Chondrocyte (in vitro differentiated cells): ENCODE results near the gene PARP12. TPM values are rescaled to one million over a fixed set of nuclear protein-coding genes. Genes with fewer than 3 reads are reported as not detected.

ENCODE experiments used
- DNase-seq: peaks from one replicate; pipeline ENCODE4 v3.0.0; 2021; ENCODE audit warnings: mixed read lengths, low spot score
- H3K27ac Mint-ChIP-seq: one replicate; pipeline ENCODE4 v1.8.0; 2021; ENCODE audit warnings: mild to moderate bottlenecking, moderate library complexity, mixed read lengths; ENCODE audit not compliant: unreplicated experiment
- H3K27me3 Mint-ChIP-seq: 2 replicates; pipeline ENCODE4 v1.8.0; 2021; ENCODE audit warnings: low read depth, mixed read lengths
- H3K36me3 Mint-ChIP-seq: 2 replicates; pipeline ENCODE4 v1.8.0; 2021; ENCODE audit warnings: low read depth, mixed read lengths
- H3K4me1 Mint-ChIP-seq: 2 replicates; pipeline ENCODE4 v1.8.0; 2021; ENCODE audit warnings: low read depth, mild to moderate bottlenecking, mixed read lengths
- H3K4me3 Mint-ChIP-seq: one replicate; pipeline ENCODE4 v1.8.0; 2021; ENCODE audit warnings: mild to moderate bottlenecking, moderate library complexity, mixed read lengths; ENCODE audit not compliant: unreplicated experiment
- H3K9me3 Mint-ChIP-seq: 2 replicates; pipeline ENCODE4 v1.8.0; 2021; ENCODE audit warnings: low read depth, mixed read lengths
- CTCF ChIP-seq: fragments of 200-600 bp; sonication (generic); IDR thresholded peaks from 2 replicates; pipeline ENCODE4 v1.5.0; 2021; ENCODE audit warnings: antibody characterized with exemption, mild to moderate bottlenecking, moderate library complexity
- total RNA-seq: library from RNA; stranded (reverse); gene quantifications from 3 replicates; pipeline ENCODE4 v1.2.1, GENCODE V29; 2021

The PARP12 gene
- total RNA-seq, 1 donor from 2014 or later = 9.8 TPM

GRCh38 chr7:140079121-140079536, 16.4 kb upstream of the PARP12 start:
- Mint-ChIP-seq H3K4me1 (peaks cover 6% of the 10 kb centered on the region), H3K9me3 (peaks cover 5% of the 10 kb centered on the region), H3K27ac (no peak overlapping the region), H3K4me3 (no peak overlapping the region), H3K27me3 (peaks cover 3% of the 10 kb centered on the region), H3K36me3 (peaks cover 1% of the 10 kb centered on the region)
- peak; percentile 35 for TF ChIP-seq CTCF
- no peak for DNase-seq

GRCh38 chr7:140078392-140078791, 15.6 kb upstream of the PARP12 start:
- DNase-seq = no peak
- Mint-ChIP-seq H3K4me3 (no peak overlapping the region), H3K4me1 (peaks cover 6% of the 10 kb centered on the region), H3K36me3 (peaks cover 3% of the 10 kb centered on the region), H3K9me3 (peaks cover 5% of the 10 kb centered on the region), H3K27me3 (peaks cover 3% of the 10 kb centered on the region), H3K27ac (no peak overlapping the region)
- no peak for TF ChIP-seq CTCF

- Mint-ChIP-seq H3K4me3 (no peak overlapping the region), H3K36me3 (peaks cover 4% of the 10 kb centered on the region), H3K9me3 (peaks cover 12% of the 10 kb centered on the region), H3K27ac (no peak overlapping the region), H3K27me3 (no peaks in the 10 kb centered on the region), H3K4me1 (peaks cover 6% of the 10 kb centered on the region)
- DNase-seq = no peak
- no peak for TF ChIP-seq CTCF
Observed at GRCh38 chr7:140074780-140075179, 12.0 kb upstream of the PARP12 start.

- H3K27me3 Mint-ChIP-seq = no peaks in the 10 kb centered on the region
- no peak for TF ChIP-seq CTCF
- DNase-seq = no peak
- peaks cover 17% of the 10 kb centered on the region for H3K36me3 Mint-ChIP-seq
- peaks cover 47% of the 10 kb centered on the region for H3K9me3 Mint-ChIP-seq
- H3K27ac Mint-ChIP-seq = no peak overlapping the region
- H3K4me1 Mint-ChIP-seq = peaks cover 6% of the 10 kb centered on the region
- no peak overlapping the region for H3K4me3 Mint-ChIP-seq
Observed at GRCh38 chr7:140070546-140070945, 7.8 kb upstream of the PARP12 start.

GRCh38 chr7:140069298-140069949, 6.7 kb upstream of the PARP12 start:
- no peak for TF ChIP-seq CTCF
- no peak for DNase-seq

More at GRCh38 chr7:140069298-140069949, 6.7 kb upstream of the PARP12 start:
- Mint-ChIP-seq H3K36me3 (peaks cover 17% of the 10 kb centered on the region), H3K4me3 (no peak overlapping the region), H3K4me1 (no peaks in the 10 kb centered on the region), H3K27ac (no peak overlapping the region), H3K27me3 (no peaks in the 10 kb centered on the region), H3K9me3 (peaks cover 43% of the 10 kb centered on the region)
